ENCODE data around the gene DNASE1L2.

Gene DNASE1L2

DNA sequence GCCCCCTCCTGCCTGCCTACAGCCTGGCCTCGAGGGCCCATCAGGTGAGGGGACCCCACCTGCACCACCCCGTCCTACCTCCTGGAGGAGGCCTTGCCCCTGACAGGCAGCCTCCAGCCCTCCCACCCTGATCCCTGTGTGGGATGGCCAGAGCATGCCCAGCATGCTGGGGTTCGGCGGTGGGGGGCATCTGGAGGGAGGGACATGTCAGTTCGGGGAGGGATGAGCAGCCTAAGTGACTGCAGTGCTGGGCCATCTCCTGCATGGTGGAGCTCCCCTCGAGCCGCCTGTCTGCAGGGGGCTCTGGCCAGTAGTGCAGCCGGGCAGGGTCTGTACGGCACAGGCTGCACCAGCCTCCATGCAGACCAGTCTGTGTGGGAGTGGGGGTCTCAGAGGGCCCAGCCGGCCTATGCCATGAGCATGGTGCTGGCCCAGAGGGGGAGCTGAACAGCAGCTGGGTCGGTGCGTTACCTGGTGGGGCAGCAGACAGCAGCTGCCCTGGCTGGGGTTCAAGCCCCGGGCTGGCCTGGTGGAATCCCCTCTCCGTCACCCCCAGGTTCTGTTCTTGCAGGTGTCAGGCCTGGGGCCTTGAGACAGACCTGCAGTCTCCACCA, 35.7 kb downstream of the DNASE1L2 start:
- no peak for DNase-seq

- DNase-seq: no peak
Observed at GRCh38 chr16:2273484-2273883, 37.2 kb downstream of the DNASE1L2 start.

- DNase-seq: no peak
Observed at GRCh38 chr16:2273931-2274330, 37.7 kb downstream of the DNASE1L2 start.

DNA sequence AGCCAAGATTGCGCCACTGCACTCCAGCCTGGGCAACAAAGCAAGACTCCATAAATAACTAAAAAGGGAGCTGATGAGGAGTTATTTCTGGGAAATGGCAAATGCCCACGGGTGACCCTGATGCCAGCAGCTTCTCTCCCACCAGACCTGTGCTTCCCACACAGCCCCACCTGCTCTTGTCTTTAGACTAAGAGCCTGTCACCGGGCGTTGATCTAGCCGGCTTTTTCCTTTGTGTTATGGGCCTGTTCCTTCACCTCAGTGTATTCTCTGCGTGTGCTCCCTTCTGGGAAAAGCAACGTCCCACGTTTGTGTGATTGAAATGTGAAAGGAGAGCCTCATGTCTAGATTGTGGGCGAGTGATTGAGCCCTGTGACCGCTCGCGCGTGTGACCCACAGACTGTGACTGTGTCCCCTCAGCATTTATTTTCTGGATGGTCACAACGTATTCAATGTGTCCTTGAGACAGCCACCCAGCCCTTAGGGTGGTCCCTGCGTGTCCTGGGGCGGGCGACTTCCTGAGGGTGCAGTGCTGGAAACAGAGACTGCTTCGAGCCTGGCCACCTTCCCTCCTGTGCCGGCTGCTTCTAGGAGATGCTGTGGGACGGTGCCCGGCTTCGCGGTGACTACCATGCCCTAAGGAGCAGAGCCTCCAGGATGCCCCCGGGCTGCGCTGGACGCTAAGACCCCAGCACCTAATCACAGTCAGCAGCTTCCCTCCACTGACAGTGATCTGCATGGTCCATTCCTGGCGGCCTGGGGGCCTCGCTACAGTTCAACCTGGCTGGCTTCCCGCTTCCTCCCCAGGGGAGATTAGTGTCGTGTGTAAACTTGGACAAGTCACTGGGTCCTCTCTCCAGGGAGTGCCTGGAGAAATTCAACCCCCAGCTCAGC, 39.5 kb downstream of the DNASE1L2 start:
- DNase-seq: no peak

GRCh38 chr16:2276368-2277195, 40.3 kb downstream of the DNASE1L2 start:
- no peak for DNase-seq

- DNase-seq: no peak
Observed at GRCh38 chr16:2277466-2278271, 41.4 kb downstream of the DNASE1L2 start.

GRCh38 chr16:2278272-2278608, 42.0 kb downstream of the DNASE1L2 start:
- DNase-seq: no peak

DNA sequence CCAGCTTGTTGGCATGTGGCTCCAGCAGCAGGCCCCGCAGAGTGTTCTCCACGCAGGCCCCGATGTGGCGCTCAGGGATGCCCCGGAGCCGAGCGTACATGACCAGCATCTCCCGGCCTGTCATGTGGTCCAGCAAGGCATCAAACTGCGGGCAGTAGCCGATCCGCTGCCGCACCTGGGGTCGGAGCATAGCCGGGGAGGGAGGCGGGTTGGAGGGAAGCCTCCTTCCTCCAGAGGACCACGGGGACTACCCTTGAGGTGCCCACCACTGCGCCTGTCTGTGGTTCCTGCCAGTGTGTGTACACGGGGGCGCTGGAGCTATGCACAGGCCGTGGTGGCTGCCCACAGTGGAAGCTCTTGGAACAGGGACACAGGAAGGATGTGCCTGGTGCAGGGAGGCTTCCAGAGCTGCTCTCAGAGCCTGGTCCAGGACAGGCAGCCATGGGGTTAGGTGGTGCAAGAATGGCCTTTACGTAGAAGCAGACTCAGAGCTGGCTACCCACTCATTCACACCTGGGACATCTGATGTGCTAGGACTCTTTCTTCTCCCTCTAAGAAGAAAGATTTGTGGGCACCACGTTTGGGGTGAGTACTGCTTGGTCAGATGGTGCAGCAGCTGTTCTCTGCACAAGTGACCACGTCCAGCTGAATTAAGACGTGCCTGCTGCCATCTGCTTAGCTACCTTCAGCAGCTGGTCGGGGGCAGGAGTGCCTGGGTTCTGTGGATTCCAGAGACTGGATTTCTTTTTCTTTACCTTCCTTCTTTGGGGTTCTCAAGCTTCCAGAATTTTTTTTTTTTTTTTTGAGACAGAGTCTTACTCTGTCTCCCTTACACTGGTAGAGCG, 42.9 kb downstream of the DNASE1L2 start:
- no peak for DNase-seq

DNA sequence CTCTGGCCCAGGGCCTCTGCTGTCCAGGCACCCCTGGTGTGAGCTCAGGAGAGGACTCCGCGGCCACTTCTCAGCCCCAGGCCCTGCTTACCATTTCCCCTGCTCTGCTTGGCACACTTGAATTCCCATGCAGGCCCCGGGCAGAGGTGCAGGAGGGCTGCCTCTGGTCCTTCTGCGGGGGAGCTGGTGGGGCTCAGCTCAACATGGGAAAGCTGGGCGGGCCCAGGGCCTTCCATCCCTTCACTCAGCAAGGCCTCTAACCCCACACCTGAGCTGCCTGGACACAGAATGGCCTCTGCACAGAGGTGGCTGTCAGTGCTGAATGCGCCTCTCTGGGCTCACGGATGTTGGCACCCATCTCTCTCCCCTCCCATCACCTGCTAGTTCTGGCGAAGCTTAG, 44.2 kb downstream of the DNASE1L2 start:
- no peak for DNase-seq

GRCh38 chr16:2280981-2281542, 44.8 kb downstream of the DNASE1L2 start:
- no peak for DNase-seq

DNA sequence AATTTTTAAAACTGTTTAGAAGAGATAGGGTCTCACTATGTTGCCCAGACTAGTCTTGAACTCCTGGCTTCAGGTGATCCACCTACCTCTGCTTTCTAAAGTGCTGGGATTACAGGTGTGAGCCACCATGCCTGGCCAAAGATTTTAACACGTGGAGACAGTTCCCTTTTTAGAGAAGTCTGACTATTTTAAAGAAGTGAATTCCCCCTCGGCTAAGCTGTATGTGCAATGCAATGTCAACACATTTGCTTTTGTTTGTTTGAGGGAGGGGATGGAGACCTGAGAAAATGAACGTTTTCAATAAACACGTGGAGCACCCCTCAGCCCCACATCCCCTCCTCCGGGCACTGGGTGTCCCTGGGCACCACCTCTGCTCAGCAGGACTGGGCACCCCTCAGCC, 46.0 kb downstream of the DNASE1L2 start:
- no peak for DNase-seq

DNA sequence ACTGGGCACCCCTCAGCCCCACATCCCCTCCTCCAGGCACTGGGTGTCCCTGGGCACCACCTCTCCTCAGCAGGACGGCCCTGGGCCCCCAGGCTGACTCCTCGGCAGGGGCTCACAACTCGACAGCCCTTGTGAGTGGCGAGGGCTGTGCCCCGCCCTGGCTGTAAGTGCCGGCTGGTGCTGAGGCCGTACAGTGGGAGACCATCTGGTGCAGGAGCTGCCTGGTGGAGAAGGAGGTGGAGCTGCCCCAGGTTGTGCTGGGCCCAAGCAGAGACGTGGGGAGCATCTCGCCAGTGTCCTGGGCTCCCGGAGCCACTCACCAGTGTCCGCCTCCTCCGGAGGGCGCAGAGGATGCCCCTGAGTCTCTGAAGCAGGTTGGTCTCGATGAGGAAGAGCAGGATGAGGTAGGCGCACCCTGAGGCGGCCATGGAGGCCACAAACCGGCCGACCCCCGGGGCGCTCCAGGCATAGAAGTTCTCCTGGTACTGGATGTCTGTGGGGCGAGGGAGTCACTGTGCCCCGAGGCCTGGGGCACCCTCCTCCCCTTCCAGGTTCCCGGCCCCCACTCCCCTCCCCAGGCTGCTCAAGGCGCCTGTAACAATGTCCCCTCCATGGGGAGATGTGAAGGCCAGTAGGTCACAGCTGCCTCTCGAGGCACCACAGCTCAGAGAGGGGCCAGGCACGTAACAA, 46.8 kb downstream of the DNASE1L2 start:
- no peak for DNase-seq

GRCh38 chr16:2284001-2284770, 47.9 kb downstream of the DNASE1L2 start:
- DNase-seq: no peak

DNA sequence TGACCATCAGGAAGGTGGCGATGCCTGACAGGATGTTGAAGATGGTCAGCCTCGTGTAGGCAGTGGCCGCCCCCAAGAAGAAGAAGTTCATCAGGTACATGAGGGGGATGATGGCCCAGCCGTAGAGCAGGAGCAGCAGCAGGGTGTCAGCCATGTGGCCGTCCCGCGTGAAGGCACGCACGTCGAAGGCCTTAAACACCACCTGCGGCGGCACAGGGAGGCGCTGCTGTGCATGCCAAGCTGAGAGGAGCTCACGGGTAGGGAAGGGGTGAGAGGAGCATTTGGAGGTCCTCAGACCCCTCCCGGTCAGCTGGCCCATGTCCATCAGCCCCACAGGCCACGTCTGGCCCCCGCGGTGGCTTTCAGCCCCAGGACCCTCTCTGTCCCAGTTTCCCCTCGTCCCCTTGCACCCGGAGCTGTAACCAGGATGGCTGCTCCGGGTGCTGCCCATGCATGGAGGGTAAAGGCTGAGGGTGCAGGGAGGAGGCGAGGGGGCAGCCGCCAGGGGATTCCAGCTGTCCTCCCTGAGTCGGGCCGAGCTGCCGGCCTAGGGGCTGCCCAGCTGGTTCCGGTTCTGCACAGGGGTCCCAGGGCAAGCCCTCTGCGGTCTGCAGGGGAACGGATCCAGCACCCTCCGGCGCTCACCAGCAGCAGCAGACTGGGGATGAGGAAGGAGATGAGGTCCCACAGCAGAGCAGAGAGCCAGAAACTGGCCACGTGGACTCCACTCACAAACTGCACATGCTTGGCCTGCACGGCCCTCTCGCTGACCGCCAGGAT, 48.7 kb downstream of the DNASE1L2 start:
- DNase-seq: no peak

DNA sequence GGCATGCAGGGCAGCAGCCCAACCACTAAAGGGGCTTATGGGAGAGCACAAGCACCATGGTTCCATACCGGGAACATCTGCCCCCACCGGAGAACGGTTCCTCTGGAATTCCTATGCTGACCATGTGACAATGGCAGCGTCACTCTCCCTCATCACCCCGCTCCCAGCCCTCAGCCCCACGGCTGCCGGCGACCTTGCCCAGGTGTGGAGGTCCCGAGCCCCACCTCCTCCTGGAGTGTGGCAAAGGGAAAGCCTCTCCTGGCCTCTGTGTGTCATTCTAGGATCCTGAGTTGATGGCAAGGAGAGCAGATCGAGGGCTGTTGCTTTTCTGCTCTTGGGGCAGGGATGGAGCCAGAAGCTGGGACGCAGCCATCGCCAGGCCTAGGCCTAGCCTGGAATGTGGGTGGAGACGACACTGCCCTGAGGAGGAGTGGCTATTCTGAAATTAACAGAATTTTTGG, 49.5 kb downstream of the DNASE1L2 start:
- DNase-seq: no peak

DNA sequence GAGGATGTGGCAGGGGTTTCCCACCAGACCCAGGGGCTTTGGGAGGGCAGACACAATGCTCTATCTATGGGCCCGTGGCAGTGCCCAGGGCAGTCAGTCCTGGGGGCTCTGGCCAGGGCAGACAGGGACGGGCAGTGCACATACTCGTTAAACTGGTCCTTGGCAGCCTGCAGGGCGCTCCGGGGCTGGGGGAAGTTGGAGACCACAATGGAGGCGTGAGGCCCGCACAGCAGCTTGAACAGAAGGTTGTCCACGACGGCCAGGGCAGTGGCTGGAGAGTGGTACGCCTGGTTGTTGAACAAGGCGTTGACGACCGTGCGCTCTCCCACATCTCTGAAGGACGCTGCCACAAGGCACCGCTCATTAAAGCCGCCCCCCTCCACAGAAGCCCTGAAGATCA, 50.3 kb downstream of the DNASE1L2 start:
- no peak for DNase-seq

DNA sequence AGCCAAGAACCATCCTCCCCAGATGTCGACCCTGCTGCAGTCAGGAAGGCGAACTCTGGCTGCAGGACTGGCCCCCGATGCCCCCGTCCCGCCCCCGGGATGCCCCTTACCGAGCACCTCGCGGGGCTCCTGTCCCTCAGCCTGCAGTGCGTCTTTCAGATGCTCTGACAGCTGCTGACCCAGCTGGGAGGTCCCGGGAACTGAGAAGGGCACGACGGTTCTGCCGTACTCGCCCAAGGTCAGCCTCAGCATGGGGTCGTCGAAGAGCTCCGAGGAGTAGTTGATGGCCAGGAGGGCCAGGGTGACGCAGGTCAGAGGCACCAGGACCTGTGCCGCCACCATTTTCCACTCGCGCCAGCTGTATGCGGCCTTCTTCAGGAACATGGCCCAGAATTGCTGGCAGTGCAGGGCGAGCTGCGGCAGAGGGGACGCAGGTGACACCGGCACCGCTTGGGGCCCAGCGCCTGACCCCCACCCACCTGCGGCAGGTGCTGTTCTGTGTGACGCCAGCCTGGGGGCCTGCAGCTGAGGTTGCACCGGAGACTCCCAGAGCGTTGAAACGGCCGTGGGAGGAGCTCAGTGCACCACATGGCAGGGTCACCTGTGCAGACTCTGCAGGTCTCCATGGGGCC, 51.8 kb downstream of the DNASE1L2 start:
- DNase-seq: no peak
